Colonic mucosa (tissue), 4 donors: ENCODE measurements around the gene MEIS2. TPM values are rescaled to one million over a fixed set of nuclear protein-coding genes. Genes with fewer than 3 reads are reported as not detected.

ENCODE experiments used
- DNase-seq: peaks from one replicate; pipeline ENCODE4 v3.0.0-alpha.2; 2020
- H3K27ac ChIP-seq: fragments of 200-600 bp; one replicate; pipeline ENCODE4 v1.8.0; 2021
- H3K27me3 ChIP-seq: fragments of 200-600 bp; one replicate; pipeline ENCODE4 v1.8.0; 2021
- H3K36me3 ChIP-seq: fragments of 200-600 bp; one replicate; pipeline ENCODE4 v1.8.0; 2021
- H3K4me1 ChIP-seq: fragments of 200-600 bp; one replicate; pipeline ENCODE4 v1.8.0; 2021; ENCODE audit warnings: mild to moderate bottlenecking
- H3K4me3 ChIP-seq: fragments of 200-600 bp; one replicate; pipeline ENCODE4 v1.8.0; 2021
- H3K9ac ChIP-seq, 2 donors: one replicate each; pipeline ENCODE4 v1.7.0; 2013; ENCODE audit warnings: control low read depth in 2 of 2, low read depth in 2 of 2, low read length in 2 of 2
- H3K9me3 ChIP-seq: fragments of 200-600 bp; one replicate; pipeline ENCODE4 v1.8.0; 2021
- CTCF ChIP-seq: fragments of 200-600 bp; IDR thresholded peaks from one replicate; pipeline ENCODE4 v1.8.0; 2022; ENCODE audit warnings: antibody characterized with exemption, mild to moderate bottlenecking
- intact Hi-C: fragments of 100-400 bp; cut with DNase I; formaldehyde crosslinking; loops from one replicate; pipeline ENCODE4 v1.14.1; 2022
- total RNA-seq, 2 donors: library from RNA; stranded (reverse); fragmentation: NEBNext Ultra II Directional in 1 of 2; extraction: Animal tissue kit (Norgen Biotek cat#: 25700) in 1 of 2; gene quantifications; one replicate each; pipeline ENCODE4 v1.2.1, GENCODE V29; 2021
- donor health status: healthy.
- donor health status: DM: no; HTN: no; CAD: no.
- donor health status: DM: no; HTN: no; CAD: no.

The MEIS2 gene
- total RNA-seq, 2 donors from 2014 or later = 1.7 to 7.6 TPM

- Histone ChIP-seq H3K27me3 (no peaks in the 10 kb centered on the region), H3K27ac (no peak overlapping the region), H3K36me3 (no peaks in the 10 kb centered on the region), H3K9me3 (no peaks in the 10 kb centered on the region), H3K4me3 (no peak overlapping the region), H3K9ac (no peak overlapping the region), H3K4me1 (no peaks in the 10 kb centered on the region)
- intact Hi-C loops = no loop called here
- DNase-seq = no peak
- no peak for TF ChIP-seq CTCF
These were observed 191.4 kb downstream of the MEIS2 start for GRCh38 chr15:36908991-36909390.

DNA sequence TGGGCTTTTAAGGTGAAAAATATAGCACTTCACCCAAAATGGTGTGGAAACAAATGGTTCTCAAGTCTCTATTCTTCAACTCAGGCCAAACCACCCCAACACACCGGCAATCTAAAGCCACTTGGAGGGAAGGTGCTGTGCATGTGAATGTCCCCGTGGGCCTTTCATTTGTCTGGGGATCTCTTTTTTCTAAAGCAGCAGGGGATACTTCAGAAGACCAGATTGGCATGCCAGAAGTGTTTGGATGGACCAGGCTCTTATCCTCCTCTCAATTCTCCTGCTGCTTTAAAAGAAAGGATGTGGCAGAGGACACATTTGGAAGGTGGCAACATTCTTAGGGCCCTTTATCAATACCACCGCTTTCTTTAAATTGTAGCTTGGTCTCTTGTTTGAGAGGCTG, 193.1 kb downstream of the MEIS2 start:
- no peak overlapping the region for H3K9ac ChIP-seq
- no peaks in the 10 kb centered on the region for H3K4me1 ChIP-seq
- H3K9me3 ChIP-seq = no peaks in the 10 kb centered on the region
- no peak for DNase-seq
- H3K4me3 ChIP-seq = no peak overlapping the region
- TF ChIP-seq CTCF = no peak
- H3K36me3 ChIP-seq = no peaks in the 10 kb centered on the region
- H3K27me3 ChIP-seq = no peaks in the 10 kb centered on the region
- intact Hi-C loops = no loop called here
- no peak overlapping the region for H3K27ac ChIP-seq

- Histone ChIP-seq H3K27ac (no peak overlapping the region), H3K4me1 (no peaks in the 10 kb centered on the region), H3K4me3 (no peak overlapping the region), H3K9ac (no peak overlapping the region), H3K9me3 (no peaks in the 10 kb centered on the region), H3K27me3 (no peaks in the 10 kb centered on the region), H3K36me3 (no peaks in the 10 kb centered on the region)
- TF ChIP-seq CTCF = no peak
- intact Hi-C loops = no loop called here
- no peak for DNase-seq
These were observed 194.4 kb downstream of the MEIS2 start for GRCh38 chr15:36905908-36906307.

DNA sequence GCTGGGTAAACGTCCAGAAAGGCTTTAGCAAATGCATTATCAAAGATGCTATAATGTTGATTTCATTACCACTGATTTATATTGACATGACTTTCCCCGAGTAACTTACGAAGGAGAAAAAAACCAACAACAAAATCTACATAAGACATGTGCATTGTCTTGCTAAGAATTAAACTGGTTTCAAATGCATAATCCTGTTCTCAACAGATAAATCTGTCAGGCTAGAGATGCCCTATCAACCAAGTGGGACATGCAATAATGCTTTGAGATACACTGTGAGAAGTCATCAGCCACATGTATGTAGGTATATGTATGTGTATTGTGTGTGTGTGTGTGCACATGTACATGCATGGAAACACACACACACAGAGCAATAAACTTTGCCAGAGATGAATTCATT, 195.6 kb downstream of the MEIS2 start:
- H3K27ac ChIP-seq = no peak overlapping the region
- intact Hi-C loops = no loop called here
- no peak overlapping the region for H3K4me3 ChIP-seq
- no peak for DNase-seq
- H3K36me3 ChIP-seq = no peaks in the 10 kb centered on the region
- H3K9ac ChIP-seq = no peak overlapping the region
- H3K4me1 ChIP-seq = no peaks in the 10 kb centered on the region
- H3K9me3 ChIP-seq = no peaks in the 10 kb centered on the region
- no peaks in the 10 kb centered on the region for H3K27me3 ChIP-seq
- no peak for TF ChIP-seq CTCF

- no peaks in the 10 kb centered on the region for H3K4me1 ChIP-seq
- H3K27ac ChIP-seq = no peak overlapping the region
- H3K4me3 ChIP-seq = no peak overlapping the region
- intact Hi-C loops = no loop called here
- TF ChIP-seq CTCF = no peak
- no peak for DNase-seq
- H3K9ac ChIP-seq = no peak overlapping the region
- no peaks in the 10 kb centered on the region for H3K9me3 ChIP-seq
- no peaks in the 10 kb centered on the region for H3K27me3 ChIP-seq
- no peaks in the 10 kb centered on the region for H3K36me3 ChIP-seq
These were observed 196.3 kb downstream of the MEIS2 start for GRCh38 chr15:36903922-36904556.
